Measurements from ENCODE around the gene ANK3. TPM values are rescaled to one million over a fixed set of nuclear protein-coding genes. Genes with fewer than 3 reads are reported as not detected.

Gene ANK3
- total and polyA plus RNA-seq, 2 donors (not counting 3 experiments of a cell fraction or from before 2014, with no cell fraction given), result 0.88 to 8.5 TPM

DNA sequence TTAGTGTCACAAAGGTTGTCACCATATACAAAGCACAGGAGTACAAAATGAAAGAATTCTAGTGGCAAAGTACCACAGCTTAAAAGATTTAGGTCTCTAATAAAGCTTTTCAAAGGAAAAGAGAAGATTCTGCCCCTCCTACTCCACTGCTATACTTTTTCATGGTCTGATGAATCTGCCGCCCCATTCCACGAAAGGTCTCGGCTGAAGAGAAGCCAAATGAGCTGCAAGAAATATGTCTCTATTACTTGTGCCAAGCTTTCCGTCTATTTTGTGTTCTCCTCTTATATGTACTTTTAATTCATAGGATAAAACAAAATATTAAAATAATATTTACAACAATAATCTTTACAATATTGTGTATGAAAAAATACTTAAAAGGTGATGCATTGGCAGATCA lies 222.6 kb downstream of the ANK3 start:
- no peak for DNase-seq (ENCODE audit: low read depth, low spot score)
- Histone ChIP-seq H3K36me3 (ENCODE audit: control insufficient read depth in 2 of 2, extremely low read depth in 1 of 2, insufficient read depth in 2 of 2, low read length in 2 of 2) (no peaks in the 10 kb centered on the region), H2AFZ (ENCODE audit: low read depth, low read length) (no peak overlapping the region), H3K4me3 (replicated peaks in 1 of 3; ENCODE audit: insufficient read depth in 1 of 3, low read depth in 1 of 3, low read length in 3 of 3) (no peak overlapping the region), H3K79me2 (ENCODE audit: control insufficient read depth, insufficient read depth, low read length) (no peaks in the 10 kb centered on the region), H3K4me1 (ENCODE audit: control insufficient read depth, extremely low read depth, insufficient read depth, low read length) (no peaks in the 10 kb centered on the region), H3K9me3 (replicated peaks; ENCODE audit: control insufficient read depth, insufficient read depth, low read length) (no peaks in the 10 kb centered on the region), H3K27ac (ENCODE audit: insufficient read depth, low read depth, low read length) (no peak overlapping the region), H3K9me1 (replicated peaks; ENCODE audit: control insufficient read depth, extremely low read depth, insufficient read depth, low read length) (no peaks in the 10 kb centered on the region), H4K20me1 (replicated peaks; ENCODE audit: control insufficient read depth, extremely low read depth, insufficient read depth, low read length) (no peaks in the 10 kb centered on the region), H3K9ac (replicated peaks; ENCODE audit: extremely low read depth, insufficient read depth, low read length) (no peak overlapping the region), H3K27me3 (ENCODE audit: control insufficient read depth in 2 of 2, insufficient read depth in 2 of 2, low read length in 2 of 2) (no peaks in the 10 kb centered on the region), H3K4me2 (ENCODE audit: insufficient read depth, low read length) (no peak overlapping the region)
- POLR2A ChIA-PET, result no interaction called here
- intact Hi-C loops (cut with micrococcal nuclease), result no loop called here
- dilution Hi-C loops (cut with MboI; ENCODE audit: extremely low pct_ligation_motif_present, low sequenced_read_pairs), result no loop called here
- CTCF ChIA-PET, result interaction anchor here (1.3 to 2.0 kb wide), 2 partner anchors 12 to 27 kb away, joined by 3 to 6 read pairs; no protein-coding TSS in a partner anchor
- FAIRE-seq, result no peak
- BruUV-seq (replicated peaks), result no TSS peak
- TF ChIP-seq POLR2AphosphoS5 (IDR thresholded peaks at IDR 0.05; ENCODE audit: insufficient read depth, low read depth, low read length), result no peak
- TF ChIP-seq FOS (IDR thresholded peaks at IDR 0.05; ENCODE audit: borderline replicate concordance, insufficient read depth, low read length), result no peak
- TF ChIP-seq, protein P1, sequence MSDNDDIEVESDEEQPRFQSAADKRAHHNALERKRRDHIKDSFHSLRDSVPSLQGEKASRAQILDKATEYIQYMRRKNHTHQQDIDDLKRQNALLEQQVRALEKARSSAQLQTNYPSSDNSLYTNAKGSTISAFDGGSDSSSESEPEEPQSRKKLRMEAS (IDR thresholded peaks at IDR 0.05; ENCODE audit: insufficient read depth, insufficient read length), result no peak
- TF ChIP-seq JUN (IDR thresholded peaks at IDR 0.05; ENCODE audit: borderline replicate concordance, insufficient read depth, insufficient read length, low read depth), result no peak
- TF ChIP-seq, protein P2, sequence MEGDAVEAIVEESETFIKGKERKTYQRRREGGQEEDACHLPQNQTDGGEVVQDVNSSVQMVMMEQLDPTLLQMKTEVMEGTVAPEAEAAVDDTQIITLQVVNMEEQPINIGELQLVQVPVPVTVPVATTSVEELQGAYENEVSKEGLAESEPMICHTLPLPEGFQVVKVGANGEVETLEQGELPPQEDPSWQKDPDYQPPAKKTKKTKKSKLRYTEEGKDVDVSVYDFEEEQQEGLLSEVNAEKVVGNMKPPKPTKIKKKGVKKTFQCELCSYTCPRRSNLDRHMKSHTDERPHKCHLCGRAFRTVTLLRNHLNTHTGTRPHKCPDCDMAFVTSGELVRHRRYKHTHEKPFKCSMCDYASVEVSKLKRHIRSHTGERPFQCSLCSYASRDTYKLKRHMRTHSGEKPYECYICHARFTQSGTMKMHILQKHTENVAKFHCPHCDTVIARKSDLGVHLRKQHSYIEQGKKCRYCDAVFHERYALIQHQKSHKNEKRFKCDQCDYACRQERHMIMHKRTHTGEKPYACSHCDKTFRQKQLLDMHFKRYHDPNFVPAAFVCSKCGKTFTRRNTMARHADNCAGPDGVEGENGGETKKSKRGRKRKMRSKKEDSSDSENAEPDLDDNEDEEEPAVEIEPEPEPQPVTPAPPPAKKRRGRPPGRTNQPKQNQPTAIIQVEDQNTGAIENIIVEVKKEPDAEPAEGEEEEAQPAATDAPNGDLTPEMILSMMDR (IDR thresholded peaks at IDR 0.05; ENCODE audit: extremely low read depth in 1 of 2, insufficient read depth in 1 of 2, low read depth in 1 of 2, low read length in 2 of 2), result no peak
- no peak for TF ChIP-seq GATA2 (IDR thresholded peaks at IDR 0.05; ENCODE audit: insufficient read depth, insufficient read length, low read depth, low read length)
- no peak for TF ChIP-seq POLR2A (IDR thresholded peaks at IDR 0.05; ENCODE audit: low read depth, low read length)
- no peak for TF ChIP-seq MYC (IDR thresholded peaks at IDR 0.05; ENCODE audit: low read depth, low read length)
- TF ChIP-seq EZH2 (IDR thresholded peaks at IDR 0.05; ENCODE audit: borderline replicate concordance, low read depth, low read length, severe bottlenecking), result no peak
